GM06990 (cell line): ENCODE measurements around the gene LGR4.
A peak's percentile ranks its signal among the peaks of the same experiment; 100 is the strongest.

Experiments used
- DNase-seq: peaks from one replicate; pipeline ENCODE4 v3.0.0-alpha.2; 2011; ENCODE audit not compliant: insufficient read length; ENCODE audit errors: extremely low read depth
- H3K27me3 ChIP-seq: replicated peaks from 2 replicates; pipeline ENCODE4 v1.6.0; 2011; ENCODE audit warnings: low read length; ENCODE audit not compliant: control insufficient read depth, insufficient read depth
- H3K36me3 ChIP-seq: 2 replicates; pipeline ENCODE4 v1.5.1; 2011; ENCODE audit warnings: low read length; ENCODE audit not compliant: control insufficient read depth, insufficient read depth
- H3K4me3 ChIP-seq: replicated peaks from 2 replicates; pipeline ENCODE4 v1.5.1; 2011; ENCODE audit warnings: low read depth, mild to moderate bottlenecking, control low read depth, low read length
- TF ChIP-seq, protein P1 (sequence below): IDR thresholded peaks from 2 replicates; pipeline ENCODE4 v1.5.1; 2011; ENCODE audit warnings: low read length, control low read depth, mild to moderate bottlenecking, inconsistent platforms; ENCODE audit not compliant: insufficient read depth, poor library complexity, severe bottlenecking

Gene LGR4

DNA sequence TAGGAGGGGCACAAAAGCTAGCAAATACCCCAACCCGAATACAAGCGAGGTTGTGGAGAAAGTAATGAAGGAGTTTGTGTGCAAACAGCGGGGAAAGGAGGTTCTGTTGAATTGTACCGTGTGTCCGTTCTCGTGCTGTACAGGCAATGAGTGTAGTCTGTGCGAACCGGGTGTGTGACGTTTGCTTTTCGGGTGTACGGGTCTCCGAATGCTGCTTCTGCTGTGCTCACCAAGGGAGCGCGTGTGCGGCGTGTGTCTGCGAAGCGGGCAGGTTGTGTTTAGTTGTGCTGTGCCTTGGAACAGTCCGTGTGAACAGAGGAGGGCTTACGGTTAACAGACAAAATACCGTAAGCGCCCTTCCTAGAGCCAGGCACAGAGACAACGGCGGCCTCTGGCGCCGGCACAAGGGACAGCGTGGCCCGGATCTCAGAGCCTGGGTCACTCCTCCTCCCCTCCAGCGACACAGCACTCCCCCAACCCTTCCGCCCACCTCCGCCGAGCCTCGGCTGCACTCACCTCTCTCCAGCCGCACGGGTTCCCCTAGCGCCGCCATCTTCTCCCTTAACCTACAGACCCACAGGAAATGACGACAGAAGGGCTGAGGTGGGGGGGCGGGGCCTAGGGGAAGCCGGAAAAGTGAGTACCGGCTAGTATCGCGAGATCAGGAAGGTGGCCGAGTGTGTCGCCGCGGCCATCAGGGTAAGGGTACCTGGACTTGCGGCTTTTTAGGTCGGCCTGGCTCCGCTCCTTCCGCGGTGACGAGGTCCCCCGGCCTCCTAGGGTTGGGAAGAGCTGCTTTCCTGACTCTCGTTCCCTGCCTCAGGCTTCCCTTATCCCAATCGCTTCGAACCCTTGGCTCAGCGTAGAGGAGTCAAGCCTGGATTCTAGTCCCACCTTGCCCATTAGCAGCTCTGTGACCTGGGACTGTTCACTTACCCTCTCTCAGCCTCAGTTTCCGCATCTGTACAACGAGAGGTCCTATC lies 33.9 kb upstream of the LGR4 start, which contains the start of gene LIN7C:
TSS of gene LIN7C (minus strand) at position 570 of the 983 bp plus-strand sequence. CDS start at position 553, 17 bp downstream.
- Histone ChIP-seq H3K27me3 (no peaks in the 10 kb centered on the region), H3K4me3 (peak within 1 kb of the TSS; percentile 84), H3K36me3 (no peaks in the 10 kb centered on the region; the same call in 1 of the 2 replicates)
- TF ChIP-seq, protein P1, sequence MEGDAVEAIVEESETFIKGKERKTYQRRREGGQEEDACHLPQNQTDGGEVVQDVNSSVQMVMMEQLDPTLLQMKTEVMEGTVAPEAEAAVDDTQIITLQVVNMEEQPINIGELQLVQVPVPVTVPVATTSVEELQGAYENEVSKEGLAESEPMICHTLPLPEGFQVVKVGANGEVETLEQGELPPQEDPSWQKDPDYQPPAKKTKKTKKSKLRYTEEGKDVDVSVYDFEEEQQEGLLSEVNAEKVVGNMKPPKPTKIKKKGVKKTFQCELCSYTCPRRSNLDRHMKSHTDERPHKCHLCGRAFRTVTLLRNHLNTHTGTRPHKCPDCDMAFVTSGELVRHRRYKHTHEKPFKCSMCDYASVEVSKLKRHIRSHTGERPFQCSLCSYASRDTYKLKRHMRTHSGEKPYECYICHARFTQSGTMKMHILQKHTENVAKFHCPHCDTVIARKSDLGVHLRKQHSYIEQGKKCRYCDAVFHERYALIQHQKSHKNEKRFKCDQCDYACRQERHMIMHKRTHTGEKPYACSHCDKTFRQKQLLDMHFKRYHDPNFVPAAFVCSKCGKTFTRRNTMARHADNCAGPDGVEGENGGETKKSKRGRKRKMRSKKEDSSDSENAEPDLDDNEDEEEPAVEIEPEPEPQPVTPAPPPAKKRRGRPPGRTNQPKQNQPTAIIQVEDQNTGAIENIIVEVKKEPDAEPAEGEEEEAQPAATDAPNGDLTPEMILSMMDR = peak; percentile 27
- peak; percentile 91 for DNase-seq

DNA sequence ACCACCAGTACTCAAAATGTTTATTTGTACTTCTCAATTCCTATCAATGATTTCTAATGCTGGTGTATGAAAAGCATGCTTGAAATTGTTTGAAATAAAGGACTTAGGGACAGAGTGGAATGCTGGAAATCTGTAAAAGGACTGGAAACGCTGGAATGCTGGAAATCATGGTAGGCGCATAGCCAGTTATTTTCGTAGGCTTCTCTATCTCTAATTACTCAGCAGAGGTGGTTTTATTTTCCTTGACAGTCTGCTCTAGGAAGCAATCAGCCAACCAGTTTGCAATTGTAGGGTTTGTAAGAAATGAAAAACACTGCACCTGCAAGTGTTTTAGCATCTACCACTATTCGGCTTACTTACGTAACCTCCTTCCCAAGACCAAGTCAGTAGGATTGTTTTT lies 33.2 kb upstream of the LGR4 start:
- no peak for DNase-seq
- TF ChIP-seq, protein P1 = no peak
- H3K27me3 ChIP-seq = no peaks in the 10 kb centered on the region
- peak overlapping the region; percentile 84 for H3K4me3 ChIP-seq
- no peaks in the 10 kb centered on the region; the same call in 1 of the 2 replicates for H3K36me3 ChIP-seq

DNA sequence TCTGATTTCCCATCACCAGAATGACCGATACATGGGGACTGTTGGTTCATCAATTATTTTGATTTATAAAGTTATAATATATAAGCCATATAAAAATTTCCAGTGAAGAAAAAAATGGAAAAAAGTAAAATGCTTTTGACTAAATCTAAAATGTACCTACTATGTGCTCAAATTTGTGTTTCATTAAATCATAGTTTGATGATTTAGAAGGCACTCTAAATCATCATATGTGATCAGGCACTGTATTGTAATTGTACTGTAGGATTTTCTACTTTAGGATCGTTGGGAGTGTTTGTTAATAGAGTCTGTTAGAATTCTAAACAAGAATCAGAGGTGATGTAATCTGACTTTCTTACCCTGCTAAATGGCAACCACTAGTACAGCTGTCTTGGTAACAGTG lies 31.6 kb upstream of the LGR4 start:
- Histone ChIP-seq H3K27me3 (no peaks in the 10 kb centered on the region), H3K4me3 (no peak overlapping the region), H3K36me3 (peaks cover 2% of the 10 kb centered on the region; the same call in 1 of the 2 replicates)
- TF ChIP-seq, protein P1 = no peak
- no peak for DNase-seq

DNA sequence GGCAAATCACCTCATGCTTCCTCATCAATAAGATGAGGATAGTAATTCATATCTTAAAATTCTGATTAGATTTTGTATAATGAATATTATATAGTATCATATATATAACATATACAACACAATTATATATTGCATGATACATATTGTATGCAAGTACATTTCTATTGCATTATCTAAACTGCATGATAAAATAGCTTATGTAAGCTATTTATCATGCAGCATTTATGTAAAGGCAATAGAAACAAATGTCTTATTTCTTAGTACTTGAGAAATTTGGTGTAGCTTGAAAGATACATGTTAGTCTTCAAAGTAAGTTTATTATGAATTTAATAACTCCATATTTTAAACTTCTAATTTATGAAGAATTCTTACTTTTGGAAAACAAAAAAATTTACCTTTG lies 28.5 kb upstream of the LGR4 start:
- no peak overlapping the region for H3K4me3 ChIP-seq
- no peaks in the 10 kb centered on the region for H3K27me3 ChIP-seq
- peaks cover 2% of the 10 kb centered on the region; the same call in 1 of the 2 replicates for H3K36me3 ChIP-seq
- no peak for DNase-seq
- TF ChIP-seq, protein P1 = no peak

DNA sequence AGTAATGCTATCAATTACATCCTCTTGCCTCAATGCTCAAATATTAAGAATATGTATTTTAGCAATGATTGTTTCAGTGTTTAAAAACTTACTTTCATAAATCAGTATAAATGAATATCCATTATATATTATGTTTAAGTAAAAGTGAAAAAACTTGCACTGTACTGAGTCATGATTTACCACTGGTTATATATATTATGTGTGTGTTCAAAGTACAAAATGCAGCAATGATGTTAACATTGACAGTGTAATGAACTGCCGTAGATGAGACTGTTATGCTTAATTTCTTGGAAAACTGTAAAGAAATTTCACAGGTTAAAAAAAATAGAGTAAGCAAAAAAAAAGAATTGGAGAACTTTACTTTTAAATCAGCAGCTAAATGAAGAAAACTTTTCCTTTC lies 25.3 kb upstream of the LGR4 start:
- DNase-seq = no peak
- peaks cover 2% of the 10 kb centered on the region; the same call in 1 of the 2 replicates for H3K36me3 ChIP-seq
- no peaks in the 10 kb centered on the region for H3K27me3 ChIP-seq
- TF ChIP-seq, protein P1 = no peak
- no peak overlapping the region for H3K4me3 ChIP-seq
